GM21515 (cell line): ENCODE measurements around the gene KCTD2.
"Not testable (repeated sequence)": the region's sequence is repeated elsewhere in the genome, so short reads cannot be mapped to it uniquely, and the experiment has no call there.

ENCODE experiments used
- ATAC-seq: cut with Tn5 transposase; IDR thresholded peaks from one replicate; pipeline ENCODE4 v1.9.1; 2021; ENCODE audit not compliant: unreplicated experiment

The KCTD2 gene

DNA sequence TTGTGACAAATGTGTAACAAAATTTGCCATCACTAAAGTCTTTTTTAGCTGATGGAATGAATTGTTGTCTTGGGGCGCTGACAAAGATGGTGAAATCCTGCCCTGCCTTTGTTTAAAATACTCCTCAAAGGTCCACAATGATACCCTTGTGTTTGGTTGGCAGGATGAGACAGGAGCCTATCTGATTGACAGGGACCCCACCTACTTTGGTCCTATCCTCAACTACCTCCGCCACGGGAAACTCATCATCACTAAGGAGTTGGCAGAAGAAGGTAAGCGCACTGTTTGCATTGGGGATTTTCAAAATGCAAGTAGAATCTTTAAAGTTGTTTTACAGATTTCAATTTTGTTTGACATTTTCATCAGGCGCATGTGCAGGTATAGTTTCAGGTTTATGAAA is 2.0 kb downstream of the KCTD2 start:
- no peak for ATAC-seq

DNA sequence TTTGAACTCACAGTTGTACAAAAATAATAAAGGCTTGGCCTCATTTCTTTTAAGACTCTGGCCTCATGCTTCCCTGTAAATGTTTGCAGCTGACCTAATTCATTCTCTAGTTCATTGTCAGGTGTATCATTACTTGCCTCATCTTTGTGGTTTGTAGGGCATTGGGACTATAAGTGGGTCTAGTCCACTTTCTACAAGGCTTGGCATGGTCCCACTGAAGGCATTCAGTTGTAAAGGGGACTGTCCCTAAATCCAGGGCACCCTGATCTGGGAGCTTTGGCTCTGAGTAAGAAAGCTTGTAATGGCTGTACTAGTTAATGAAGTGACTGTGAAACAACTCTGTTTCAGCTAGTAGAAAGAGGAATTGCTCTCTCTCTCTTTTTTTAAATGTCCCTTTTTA is 2.7 kb downstream of the KCTD2 start:
- no peak for ATAC-seq

DNA sequence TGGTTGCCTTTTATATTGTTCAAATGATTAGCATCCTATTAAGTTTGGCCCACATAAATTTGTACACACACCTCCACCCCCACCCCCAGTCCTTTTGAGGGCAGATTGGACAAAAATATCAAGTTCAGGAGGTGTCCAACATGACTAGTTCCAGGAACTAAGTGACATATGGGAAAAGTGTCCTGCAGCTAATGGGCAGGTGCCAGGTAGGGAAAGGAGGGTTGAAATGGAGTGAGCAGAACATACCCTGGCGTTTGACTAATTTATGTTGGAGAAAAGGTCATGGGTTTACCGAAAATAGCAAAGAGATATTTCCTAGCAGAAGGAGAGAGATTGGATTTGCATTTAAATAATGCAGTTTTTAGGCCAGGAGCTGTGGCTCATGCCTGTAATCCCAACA is 4.9 kb downstream of the KCTD2 start:
- no peak for ATAC-seq

DNA sequence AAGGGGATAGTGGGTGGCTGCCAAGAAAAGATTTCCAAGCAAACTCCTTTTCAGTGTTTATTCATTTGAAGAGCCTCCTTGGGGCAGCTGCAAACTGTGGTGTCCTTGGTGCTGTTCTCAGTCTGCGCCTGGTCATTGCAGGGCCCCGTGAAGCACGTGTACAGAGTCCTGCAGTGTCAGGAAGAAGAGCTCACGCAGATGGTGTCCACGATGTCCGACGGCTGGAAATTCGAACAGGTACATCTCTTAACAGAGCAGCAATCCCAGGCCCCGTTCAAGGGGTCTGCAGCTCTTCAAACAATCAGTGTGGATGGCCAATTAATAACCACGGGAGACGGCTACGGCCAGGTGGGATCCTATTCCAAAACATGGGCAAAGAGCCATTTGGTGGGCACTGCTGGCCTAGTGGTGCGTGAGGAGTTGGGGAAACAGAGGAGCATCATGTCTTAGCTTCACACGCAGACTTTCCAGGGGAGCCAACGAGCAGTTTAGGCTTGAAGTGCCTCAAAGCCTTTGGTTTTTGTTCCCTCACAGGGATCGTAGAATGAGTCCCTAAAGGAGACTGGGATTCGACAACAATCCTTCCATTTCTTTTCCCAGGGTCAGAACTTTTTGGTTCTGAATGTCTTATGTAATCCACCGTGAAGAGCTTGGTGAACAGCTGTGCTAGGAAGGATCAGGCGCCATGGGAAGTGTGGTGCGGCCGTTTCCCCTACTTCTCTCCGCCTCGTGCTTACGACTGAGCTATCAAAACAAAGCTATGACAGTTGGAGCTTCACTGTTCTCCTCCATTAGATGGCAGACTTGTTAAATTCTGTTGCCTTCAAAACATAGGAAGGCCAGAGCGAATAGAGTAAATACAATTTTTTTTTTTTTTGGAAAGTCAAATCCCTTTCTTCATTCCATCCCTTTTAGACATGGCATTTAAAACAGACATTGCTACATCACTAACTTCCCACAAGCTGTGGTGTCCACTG is 12.6 kb downstream of the KCTD2 start:
- ATAC-seq, result no peak

DNA sequence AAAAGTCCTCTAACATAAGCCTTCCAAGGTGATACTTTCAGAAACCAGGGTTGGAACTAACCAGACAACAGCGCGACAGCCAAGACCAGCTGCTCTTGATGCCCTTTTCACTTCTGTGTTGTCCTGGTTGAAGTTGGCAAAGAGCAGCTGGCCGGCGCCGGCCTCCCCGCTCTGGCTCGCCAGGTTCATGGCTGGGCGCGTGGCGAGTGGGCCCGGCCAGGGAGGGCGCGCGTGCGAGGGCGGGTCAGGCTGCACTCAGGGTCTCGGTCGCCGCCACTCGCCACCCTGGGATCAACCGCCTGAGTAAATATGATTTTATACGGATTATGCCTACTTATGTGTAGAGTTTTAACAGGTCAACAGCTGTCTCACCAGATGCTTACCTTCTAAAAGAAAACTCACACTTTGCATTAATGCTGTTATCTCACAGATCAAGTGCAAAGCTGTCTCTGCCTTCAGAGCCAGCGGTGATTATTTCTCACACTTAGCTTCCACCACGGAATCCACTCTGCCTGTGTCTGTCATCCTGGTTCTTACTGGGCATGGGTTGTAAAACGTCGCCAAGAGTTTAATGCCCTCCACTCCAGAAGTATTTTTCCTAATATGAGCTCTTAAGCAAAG is 13.5 kb downstream of the KCTD2 start:
- ATAC-seq, result no peak

DNA sequence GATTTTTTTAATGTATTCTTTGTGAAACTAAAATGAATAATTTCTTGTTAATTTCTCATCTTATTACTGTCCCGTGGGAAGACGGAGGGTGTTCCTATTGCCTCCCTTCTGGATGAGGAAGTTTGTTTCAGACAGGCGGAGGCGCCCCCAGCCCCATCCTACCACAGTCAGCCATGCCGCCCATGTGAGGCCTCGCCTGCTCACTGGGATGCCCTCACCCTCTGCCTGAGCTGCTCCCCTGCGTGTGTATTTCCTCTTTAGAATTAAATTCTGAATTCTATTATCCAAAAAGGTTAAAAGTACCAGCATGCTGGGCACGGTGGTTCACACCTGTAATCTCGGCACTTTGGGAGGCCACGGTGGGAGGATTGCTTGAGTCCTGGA is 14.0 kb downstream of the KCTD2 start:
- ATAC-seq, result no peak

DNA sequence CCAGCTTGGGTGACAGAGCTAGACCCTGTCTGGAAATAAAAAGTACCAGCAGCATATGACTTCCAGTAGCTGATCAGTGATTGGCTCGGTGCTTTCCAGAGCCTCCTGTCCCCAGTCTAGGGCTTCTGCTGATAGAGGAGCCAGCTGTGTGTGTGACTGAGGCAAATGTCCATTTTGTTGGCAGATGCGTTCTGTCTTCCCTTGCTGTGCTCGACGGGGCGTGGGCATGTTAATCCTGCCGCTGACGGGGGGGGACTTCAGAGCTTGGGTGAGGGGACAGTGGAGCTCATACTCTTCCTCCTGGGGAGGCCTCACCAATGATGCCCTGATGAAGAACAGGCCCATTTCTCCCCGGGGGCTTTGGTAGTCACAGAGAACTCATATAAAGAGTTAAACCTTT is 14.6 kb downstream of the KCTD2 start:
- no peak for ATAC-seq

DNA sequence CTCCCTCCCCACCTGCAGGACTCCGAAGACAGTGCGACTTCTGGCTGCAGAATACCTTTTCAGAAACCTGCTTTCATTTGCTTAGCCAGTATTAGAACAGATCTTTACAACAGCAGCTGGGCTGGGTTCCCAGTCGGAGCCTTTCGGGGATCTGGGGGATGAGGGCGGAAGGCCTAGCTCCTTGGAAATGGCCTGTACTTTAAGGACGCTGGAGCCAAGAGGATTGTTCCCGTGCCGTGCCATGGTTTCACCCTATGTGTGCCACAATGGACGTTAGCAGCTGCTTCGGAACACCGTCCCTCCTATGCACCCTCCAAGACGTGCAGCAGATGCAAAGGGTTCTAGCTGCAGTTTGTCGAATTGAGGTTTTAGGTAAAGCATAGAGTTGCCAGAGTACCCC is 16.2 kb downstream of the KCTD2 start:
- ATAC-seq, result no peak

DNA sequence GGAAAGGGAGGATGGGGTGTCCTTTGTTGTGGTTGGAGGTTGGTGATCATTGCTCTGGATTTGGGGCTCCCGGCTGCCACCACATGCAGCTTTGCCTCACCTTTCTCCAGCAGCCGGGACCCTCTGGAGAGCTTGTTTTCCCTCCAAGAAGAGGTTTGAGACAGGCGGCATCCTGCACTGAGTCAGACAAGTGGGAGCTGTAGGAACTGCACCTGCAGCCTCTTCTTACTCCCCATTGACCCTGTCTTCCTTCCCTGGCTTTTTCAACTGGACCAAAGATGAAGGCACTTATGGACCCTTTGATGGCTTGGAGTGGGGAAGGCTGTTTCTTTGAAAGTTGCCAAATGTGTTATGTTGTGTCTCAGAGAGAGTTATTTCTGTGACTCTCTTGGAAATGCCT is 16.6 kb downstream of the KCTD2 start:
- ATAC-seq, result no peak

DNA sequence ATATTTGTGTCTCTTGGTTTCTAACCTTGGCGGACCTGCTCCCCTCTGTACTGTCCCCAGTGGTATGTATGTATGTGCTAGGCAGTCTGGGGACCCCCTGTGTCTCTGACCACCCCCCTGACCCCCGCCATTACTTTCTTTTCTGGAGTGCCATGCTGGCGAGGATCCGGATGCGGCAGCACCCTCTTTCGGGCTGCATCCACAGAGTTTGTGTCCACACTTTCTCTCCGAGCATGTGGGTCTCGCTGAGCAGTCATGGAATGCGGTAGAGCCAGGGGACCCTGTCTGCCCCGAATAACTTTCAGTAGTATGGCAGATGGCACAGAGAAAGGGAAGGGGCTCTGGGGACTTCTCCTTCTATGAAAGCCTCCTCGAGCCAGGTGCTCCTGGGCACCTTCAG is 17.0 kb downstream of the KCTD2 start:
- no peak for ATAC-seq

DNA sequence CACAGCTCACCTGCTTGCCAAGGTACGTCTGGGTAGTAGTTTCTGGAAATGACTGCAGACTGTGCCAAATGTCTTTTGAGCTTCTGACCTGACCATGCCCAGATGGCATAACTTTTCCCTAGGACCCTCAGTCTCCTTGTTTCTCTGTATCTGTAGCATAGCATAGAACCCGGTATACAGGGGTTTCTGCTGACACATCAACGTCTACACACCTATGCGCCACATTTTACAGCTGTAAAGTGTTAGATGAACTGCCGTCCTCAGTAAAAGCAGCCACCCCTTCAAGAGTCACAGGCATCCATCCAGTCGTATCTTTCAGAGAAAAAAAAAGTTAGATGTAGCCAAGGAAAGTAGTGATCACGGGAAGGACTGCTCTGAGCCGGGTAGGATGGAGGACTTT is 17.4 kb downstream of the KCTD2 start:
- ATAC-seq, result no peak

DNA sequence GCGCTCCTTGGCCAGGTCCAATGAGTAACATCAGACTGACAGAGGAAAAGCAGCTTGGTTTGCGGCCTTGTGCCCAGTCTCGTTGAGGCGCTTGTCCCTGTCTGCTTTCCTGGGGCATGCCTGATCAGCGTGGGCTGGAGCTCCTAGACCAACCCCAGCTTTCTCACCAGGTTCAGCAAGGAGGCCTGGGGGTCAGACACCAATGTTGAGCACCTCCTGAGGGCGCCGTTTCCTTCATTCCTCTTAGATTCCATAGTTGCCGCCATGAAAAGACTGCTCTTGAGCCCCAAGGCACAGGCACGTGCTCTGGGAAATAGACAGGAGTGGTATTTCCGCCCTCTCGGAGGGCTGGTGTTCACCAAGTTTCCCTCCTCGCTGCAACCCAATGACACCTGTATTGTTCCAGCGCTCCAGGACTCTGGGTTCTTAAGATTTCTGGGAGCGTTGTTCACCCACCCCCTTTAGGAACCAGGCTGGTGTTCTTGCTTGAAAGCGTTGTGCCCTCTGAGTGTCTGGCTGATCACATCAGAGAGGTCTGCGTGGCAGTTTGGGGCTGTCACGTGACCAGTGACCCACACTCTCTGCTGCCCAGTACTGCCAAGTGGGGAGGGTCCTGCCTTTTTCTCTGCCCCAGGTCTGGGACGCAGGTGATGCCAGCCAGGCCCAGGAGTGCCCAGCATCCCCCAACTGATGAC is 18.0 kb downstream of the KCTD2 start:
- ATAC-seq, result no peak

DNA sequence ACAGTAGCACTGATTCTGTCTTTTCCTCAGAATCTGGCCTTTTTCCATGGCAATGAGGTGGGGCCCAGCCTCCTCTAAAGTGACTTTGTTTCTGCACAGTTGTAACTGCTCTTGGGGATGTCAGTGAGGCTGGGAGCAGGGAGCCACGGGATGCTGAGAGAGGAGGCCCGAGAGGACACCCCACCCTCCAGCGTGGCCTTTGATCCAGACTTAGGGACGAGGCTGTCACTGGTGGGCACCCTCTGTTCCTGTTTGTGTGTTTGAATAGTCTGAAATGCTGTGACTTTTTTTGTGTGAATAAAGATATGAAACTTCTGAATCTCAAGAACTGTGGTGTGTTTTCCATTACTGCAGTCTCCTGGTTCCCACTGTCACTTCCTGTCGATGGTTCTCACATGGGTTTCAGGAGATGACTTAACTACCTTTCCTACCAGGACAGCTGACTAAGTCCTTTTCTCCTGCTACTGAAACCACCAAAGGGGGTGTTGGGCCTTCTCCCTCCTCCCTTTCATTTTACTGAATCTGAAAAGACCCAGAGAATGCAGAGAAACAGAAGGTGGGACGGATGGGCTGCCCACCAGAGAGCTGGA is 18.6 kb downstream of the KCTD2 start:
- ATAC-seq, result no peak

DNA sequence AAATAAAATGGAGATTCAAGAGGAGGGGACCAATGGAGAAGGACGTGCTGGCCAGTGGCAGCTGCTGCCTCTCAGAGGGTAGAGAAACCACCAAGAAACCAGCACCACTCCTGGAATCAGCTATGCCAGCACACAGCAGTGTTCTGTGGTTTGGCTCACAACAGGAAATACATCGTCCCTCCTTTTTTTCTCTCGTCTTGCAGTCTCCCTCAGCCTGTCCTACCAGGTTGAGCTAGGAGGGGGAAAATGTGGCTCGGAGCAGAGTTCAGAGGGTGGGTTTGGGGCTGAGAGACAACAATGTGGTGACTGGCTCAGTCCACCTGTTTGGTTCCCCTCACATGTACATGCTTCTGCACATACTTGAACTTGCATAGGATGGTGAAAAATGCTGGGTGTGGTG is 20.8 kb downstream of the KCTD2 start:
- no peak for ATAC-seq

DNA sequence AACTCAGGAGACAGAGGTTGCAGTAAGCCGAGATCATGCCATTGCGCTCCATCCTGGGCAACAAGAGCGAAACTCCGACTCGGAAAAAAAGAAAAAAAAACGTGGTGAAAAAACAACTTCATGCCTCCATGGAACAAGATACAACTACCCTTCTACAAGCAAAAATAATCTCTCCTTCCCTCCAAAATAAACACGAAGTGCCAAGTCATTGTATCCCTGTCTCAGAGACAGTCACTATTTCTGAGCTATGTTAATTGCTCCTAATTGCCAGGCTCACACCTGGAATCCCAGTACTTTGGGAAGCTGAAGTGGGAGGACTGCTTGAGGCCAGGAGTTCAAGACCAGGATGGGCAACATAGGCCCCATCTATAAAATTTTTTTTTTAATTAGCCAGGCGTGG is 21.7 kb downstream of the KCTD2 start:
- ATAC-seq, result no peak

DNA sequence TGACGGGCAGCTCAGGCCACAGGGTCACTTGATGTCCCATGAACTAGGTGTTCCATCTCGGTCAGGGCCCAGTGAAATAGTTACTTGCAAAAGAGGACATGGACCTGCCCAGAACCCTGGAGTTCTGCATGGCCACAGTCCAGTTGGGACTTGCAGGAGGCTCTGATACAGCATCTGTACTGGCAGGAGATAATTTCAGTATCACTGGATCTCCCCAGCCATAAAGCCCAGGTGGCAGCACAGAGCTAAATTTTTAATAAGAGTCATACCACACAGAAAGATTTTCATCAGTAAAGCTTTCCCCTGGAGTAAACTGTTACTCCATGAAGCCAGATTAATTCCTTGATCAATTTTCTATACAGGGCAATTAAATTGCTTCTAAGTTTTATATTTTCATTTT is 22.8 kb downstream of the KCTD2 start:
- ATAC-seq, result no peak

DNA sequence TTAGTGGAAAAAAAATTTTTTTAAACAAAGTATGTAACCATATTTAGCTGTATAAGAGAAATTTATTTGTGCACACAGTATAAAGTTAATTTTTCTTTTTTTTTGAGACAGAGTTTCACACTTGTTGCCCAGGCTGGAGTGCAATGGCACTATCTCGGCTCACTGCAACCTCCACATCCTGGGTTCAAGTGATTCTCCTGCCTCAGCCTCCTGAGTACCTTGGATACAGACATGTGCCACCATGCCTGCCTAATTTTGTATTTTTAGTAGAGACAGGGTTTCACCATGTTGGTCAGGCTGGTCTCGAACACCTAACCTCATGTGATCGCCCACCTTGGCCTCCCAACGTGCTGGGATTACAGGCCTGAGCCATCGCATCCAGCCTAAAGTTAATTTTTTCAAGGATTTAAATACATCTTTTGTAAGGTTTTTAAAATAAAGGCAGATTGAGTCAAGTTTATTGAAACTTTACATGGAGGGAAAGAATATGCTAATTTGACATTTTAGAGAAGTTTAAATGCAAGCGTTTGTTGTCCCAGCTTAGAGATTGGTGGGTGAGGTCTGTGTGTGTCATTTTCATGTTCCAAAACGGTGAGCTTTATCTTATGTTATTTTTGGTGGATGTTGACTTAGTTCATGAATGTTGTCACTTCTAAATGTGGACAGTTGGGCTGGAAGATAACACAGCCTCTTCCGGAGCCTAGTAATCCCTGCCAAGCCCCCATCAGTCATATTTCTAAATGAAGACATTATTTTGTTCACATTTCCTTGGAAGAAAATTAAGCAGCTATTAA is 24.6 kb downstream of the KCTD2 start:
- ATAC-seq, result not testable (repeated sequence)

DNA sequence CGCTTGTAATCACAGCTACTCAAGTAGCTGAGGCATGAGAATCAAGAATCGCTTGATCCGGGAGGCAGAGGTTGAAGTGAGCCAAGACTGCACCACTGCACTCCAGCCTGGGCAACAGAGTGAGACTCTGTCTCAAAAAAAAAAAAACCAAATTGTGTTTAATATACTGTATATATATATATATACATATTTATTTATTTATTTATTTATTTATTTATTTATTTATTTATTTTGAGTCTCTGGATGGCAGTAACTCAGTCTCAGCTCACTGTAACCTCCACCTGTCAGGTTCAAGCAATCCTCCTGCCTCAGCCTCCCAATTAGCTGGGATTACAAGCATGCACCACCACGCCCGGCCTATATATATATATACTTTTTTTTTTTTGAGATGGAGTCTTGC is 25.9 kb downstream of the KCTD2 start:
- ATAC-seq, result not testable (repeated sequence)

DNA sequence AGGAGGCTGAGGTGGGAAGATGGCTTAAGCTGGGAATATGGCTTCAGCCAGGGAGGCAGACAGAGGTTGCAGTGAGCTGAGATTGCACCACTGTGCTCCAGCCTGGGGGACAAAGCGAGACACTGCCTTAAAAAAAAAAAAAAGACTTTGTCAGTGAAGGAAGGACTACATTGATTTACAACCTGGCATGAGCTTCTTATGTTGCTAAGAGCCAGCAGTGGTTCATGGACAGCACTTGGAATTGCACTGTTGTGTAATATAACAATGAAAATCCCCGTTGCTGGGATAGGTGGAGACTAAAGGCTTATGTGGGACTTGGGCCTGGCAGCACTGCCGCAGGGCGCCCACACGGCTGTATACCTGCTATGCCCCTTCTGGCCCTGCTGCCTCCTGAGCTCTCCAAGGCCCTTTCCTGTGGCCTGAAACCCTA is 26.6 kb downstream of the KCTD2 start:
- ATAC-seq, result no peak

DNA sequence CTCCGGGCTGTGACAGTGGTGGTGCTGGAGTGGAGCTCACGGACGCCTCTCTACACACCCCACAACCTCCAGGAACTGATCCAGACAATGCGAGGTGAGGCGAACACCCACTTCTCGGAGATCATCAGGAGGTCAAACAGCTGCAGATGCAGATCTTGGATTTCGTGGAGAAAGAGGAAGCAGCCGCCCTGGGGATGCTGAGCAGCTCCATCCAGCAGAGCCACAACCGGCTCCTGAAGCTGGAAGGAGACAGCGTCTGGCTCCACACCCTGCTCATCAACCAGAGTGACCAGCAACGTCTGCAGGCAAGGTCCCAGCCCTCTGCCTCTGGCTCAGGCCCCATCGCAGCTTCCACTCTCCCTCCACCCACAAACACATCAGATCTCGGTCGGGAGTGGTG is 27.5 kb downstream of the KCTD2 start:
- ATAC-seq, result no peak
